MG63 (cell line): ENCODE data around the gene TCIRG1. TPM values are rescaled to one million over a fixed set of nuclear protein-coding genes. Genes with fewer than 3 reads are reported as not detected.

Experiments used
- total RNA-seq: library from RNA; depleted of rRNA; stranded (reverse); fragments of >200 nt; shearing (Covaris generic); gene quantifications from 2 replicates; pipeline ENCODE4 v1.2.3, GENCODE V29; 2014; ENCODE audit warnings: low replicate concordance; rRNA removed

Gene TCIRG1
- total RNA-seq, 1 experiment from 2014 or later = 26.4 TPM

Other genes with a start within 250 kb of the TCIRG1 start
- 21.0 and 37.7 TPM in 2 replicates for gene UNC93B1, start 34.9 kb upstream of the TCIRG1 start, total RNA-seq
- gene ALDH3B1, start 28.7 kb upstream of the TCIRG1 start, total RNA-seq = 7.5 and 14.0 TPM in 2 replicates
- 218 and 256 TPM in 2 replicates for gene NDUFS8, start 8.3 kb upstream of the TCIRG1 start, total RNA-seq
- gene CHKA, start 82.4 kb downstream of the TCIRG1 start, total RNA-seq = 6.8 and 12.9 TPM in 2 replicates
- gene KMT5B, start 174.3 kb downstream of the TCIRG1 start, total RNA-seq = 4.7 and 13.8 TPM in 2 replicates
- 26.3 and 30.3 TPM in 2 replicates for gene C11orf24, start 232.9 kb downstream of the TCIRG1 start, total RNA-seq